Heart left ventricle (tissue), 16 donors: Measurements from ENCODE around the gene FLRT1. TPM values are rescaled to one million over a fixed set of nuclear protein-coding genes. Genes with fewer than 3 reads are reported as not detected.
A peak's percentile ranks its signal among the peaks of the same experiment; 100 is the strongest.

Experiments
- ATAC-seq, 4 donors: fragments of 200-7000 bp; cut with Tn5 transposase; one replicate each; pipeline ENCODE4 v1.9.1; 2020 to 2022; ENCODE audit warnings: moderate library complexity in 4 of 4, mild to moderate bottlenecking in 3 of 4, moderate number of reproducible peaks in 1 of 4
- DNase-seq, 5 donors: peaks; one replicate each; pipeline ENCODE4 v3.0.0-alpha.2; 2020
- H3K27ac ChIP-seq, 12 donors: fragments of 200-600 bp; sonication (generic) in 4 of 12; one replicate each; pipeline versions ENCODE4 v1.5.0 to v1.8.0; 2016 to 2022; ENCODE audit warnings: mild to moderate bottlenecking in 2 of 12
- H3K27me3 ChIP-seq, 9 donors: fragments of 200-600 bp; sonication (generic) in 2 of 9; one replicate each; pipeline versions ENCODE4 v1.5.1 to v1.8.0; 2016 to 2022; ENCODE audit warnings: mild to moderate bottlenecking in 3 of 9
- H3K36me3 ChIP-seq, 9 donors: fragments of 200-600 bp; sonication (generic) in 2 of 9; one replicate each; pipeline versions ENCODE4 v1.5.0 to v1.8.0; 2018 to 2022; ENCODE audit warnings: mild to moderate bottlenecking in 2 of 9
- H3K4me1 ChIP-seq, 12 donors: fragments of 200-600 bp; sonication (generic) in 4 of 12; one replicate each; pipeline versions ENCODE4 v1.5.0 to v1.8.0; 2016 to 2022; ENCODE audit warnings: mild to moderate bottlenecking in 3 of 12
- H3K4me3 ChIP-seq, 12 donors: fragments of 200-600 bp; sonication (generic) in 4 of 12; one replicate each; pipeline versions ENCODE4 v1.5.0 to v1.8.0; 2017 to 2022; ENCODE audit warnings: mild to moderate bottlenecking in 9 of 12, moderate library complexity in 4 of 12
- H3K9me3 ChIP-seq, 12 donors: fragments of 200-600 bp; sonication (generic) in 4 of 12; one replicate each; pipeline versions ENCODE4 v1.5.0 to v1.8.0; 2016 to 2022; ENCODE audit warnings: mild to moderate bottlenecking in 1 of 12
- CTCF ChIP-seq, 12 donors: fragments of 200-600 bp; sonication (generic) in 4 of 12; IDR thresholded peaks; one replicate each; pipeline versions ENCODE4 v1.5.0 to v1.8.0; 2018 to 2022; ENCODE audit warnings: antibody characterized with exemption in 12 of 12, mild to moderate bottlenecking in 5 of 12
- POLR2A ChIP-seq, 2 donors: fragments of 450-650 bp; IDR thresholded peaks; one replicate each; pipeline ENCODE4 v1.6.1; 2017; ENCODE audit warnings: antibody characterized with exemption in 2 of 2, mild to moderate bottlenecking in 2 of 2, moderate library complexity in 2 of 2
- WGBS, 4 donors: extraction: QIAGEN DNeasy Blood & Tissue Kit in 2 of 4; methylation state at CpG; one replicate each; pipeline versions ENCODE4 v1.1.5 to v1.1.7; 2013 to 2018; 5-methylcytosine and 5-hydroxymethylcytosine counted together
- intact Hi-C, 10 donors: fragments of 100-400 bp; cut with DNase I; formaldehyde crosslinking; loops; one replicate each; pipeline versions ENCODE4 v1.11.1 to v1.14.2; 2022
- polyA plus RNA-seq, 2 donors: library from polyadenylated mRNA; stranded (reverse); fragments of 200-250 nt; gene quantifications; one replicate each; pipeline ENCODE4 v1.2.3, GENCODE V29; 2013
- total RNA-seq, 9 donors: library from RNA; depleted of rRNA in 2 of 9; stranded (reverse); fragments of >200 nt in 2 of 9; fragmentation: NEBNext Ultra II Directional in 3 of 9; extraction: Animal tissue kit (Norgen Biotek cat#: 25700) in 3 of 9; gene quantifications; one replicate each; pipeline versions ENCODE4 v1.1.0 to v1.2.4, GENCODE V29; 2016 to 2023
- donor health status: ischemic (EF 13 %, LVEDD 7.1; RV severe dilation, severe dysfunction).
- donor health status: healthy with polysubstance abuse.
- donor health status: DM: no; HTN: yes; CAD: no.
- donor health status: DM: no; HTN: no; CAD: no.
- donor health status: ischemic (EF 25% LVEDD 6.9; RV normal size, moderate dysfunction).
- donor health status: ischemic (EF 25% LVEDD 5.7; RV mildly dilated, moderate dysfunction).
- donor health status: healthy.
- donor health status: DM: yes; HTN: yes; CAD: no.
- donor health status: ischemic (EF 35%, LVEDD 5.7; RV mildly dilated, moderate dysfunction).
- donor health status: nonischemic (EF 11% LVEDD 7.7; RV severe dilation, severe dysfunction).
- donor health status: DM: yes; HTN: yes; CAD: no.
- donor health status: PGD.
- donor health status: ischemic (EF 29% LVEDD 5.4; RV normal size, mild dysfunction).
- donor health status: nonischemic (EF 23%, LVEDD 6.1; RV moderate dilation, normal function).

FLRT1 gene
- total and polyA plus RNA-seq, 11 donors: 0.20 to 1.4 (median 0.37) TPM

- no peaks in the 10 kb centered on the region for H3K36me3 ChIP-seq
- TF ChIP-seq POLR2A (IDR thresholded peaks at IDR 0.05) (no peak), CTCF (IDR thresholded peaks at IDR 0.05) (no peak)
- H3K27ac ChIP-seq: peak overlapping the region in 9 of 12 donors; percentile 8 to 71 (median 34)
- H3K4me1 ChIP-seq: peaks cover 0 to 23% (median 18%) of the 10 kb centered on the region in 12 donors
- peaks cover 0 to 7% (median 0%) of the 10 kb centered on the region in 9 donors for H3K27me3 ChIP-seq
- ATAC-seq (peak in 3 of 4 donors; percentile 29 to 50 (median 37)), DNase-seq (peak in 1 of 5 donors; percentile 52)
- H3K4me3 ChIP-seq: peak overlapping the region in 11 of 12 donors; percentile 1 to 59 (median 45)
- H3K9me3 ChIP-seq: no peaks in the 10 kb centered on the region
- intact Hi-C loops: no loop called here
- 25 to 41% (median 33%) methylated on average over 26 to 27 of the region's 27 CpGs for WGBS, 4 donors
Observed at GRCh38 chr11:64007160-64007628, 28.5 kb upstream of the FLRT1 start.

- Histone ChIP-seq H3K36me3 (no peaks in the 10 kb centered on the region), H3K4me3 (peak overlapping the region; percentile 1 to 59 (median 44)), H3K9me3 (no peaks in the 10 kb centered on the region), H3K27me3 (peaks cover 0 to 7% (median 0%) of the 10 kb centered on the region in 9 donors), H3K4me1 (peaks cover 0 to 19% (median 14%) of the 10 kb centered on the region in 12 donors), H3K27ac (peak overlapping the region in 10 of 12 donors; percentile 8 to 71 (median 52))
- ATAC-seq (peak; percentile 78 to 90 (median 88)), DNase-seq (peak; percentile 74 to 92 (median 86))
- intact Hi-C loops: no loop called here
- 5 to 8% (median 7%) methylated on average over 28 to 40 of the region's 40 CpGs for WGBS, 4 donors
- TF ChIP-seq POLR2A (IDR thresholded peaks at IDR 0.05): no peak
- TF ChIP-seq CTCF (IDR thresholded peaks at IDR 0.05): peak in 8 of 12 donors; percentile 5 to 48 (median 20)
Observed at GRCh38 chr11:64007629-64008282, 28.0 kb upstream of the FLRT1 start.

- H3K4me3 ChIP-seq: peak overlapping the region in 9 of 12 donors; percentile 40 to 59 (median 45)
- WGBS, 4 donors: 92 to 94% (median 93%) methylated on average over 19 to 26 of the region's 26 CpGs
- TF ChIP-seq POLR2A (IDR thresholded peaks at IDR 0.05) (no peak), CTCF (IDR thresholded peaks at IDR 0.05) (no peak)
- no peak for ATAC-seq
- no peaks in the 10 kb centered on the region for H3K36me3 ChIP-seq
- peaks cover 0 to 7% (median 0%) of the 10 kb centered on the region in 9 donors for H3K27me3 ChIP-seq
- H3K4me1 ChIP-seq: peaks cover 0 to 19% (median 14%) of the 10 kb centered on the region in 12 donors
- no peaks in the 10 kb centered on the region for H3K9me3 ChIP-seq
- peak overlapping the region in 7 of 12 donors; percentile 10 to 71 (median 55) for H3K27ac ChIP-seq
- intact Hi-C loops: no loop called here
- DNase-seq: no peak
Observed at GRCh38 chr11:64008283-64008913, 27.3 kb upstream of the FLRT1 start.
